ENCODE data around the gene SULT1C3.

- TF ChIP-seq SP1 (IDR thresholded peaks at IDR 0.05) (no peak), PKNOX1 (IDR thresholded peaks at IDR 0.05) (no peak), FOXK2 (IDR thresholded peaks at IDR 0.05) (no peak), FOXA1 (IDR thresholded peaks at IDR 0.05) (no peak)
Observed at GRCh38 chr2:108297436-108298141, 57.8 kb downstream of the SULT1C3 start.

All from HEK293T (cell line).